Measurements from ENCODE around the gene PDE4D. TPM values are rescaled to one million over a fixed set of nuclear protein-coding genes. Genes with fewer than 3 reads are reported as not detected.
"Not testable (repeated sequence)": the region's sequence is repeated elsewhere in the genome, so short reads cannot be mapped to it uniquely, and the experiment has no call there.

PDE4D gene
- total RNA-seq, 4 donors from 2014 or later = 14.7 to 36.3 (median 24.7) TPM

GRCh38 chr5:59317023-59317773 is 576.3 kb downstream of the PDE4D start:
- no peak for DNase-seq
- H3K27me3 ChIP-seq = no peaks in the 10 kb centered on the region
- peaks cover 0 to 8% of the 10 kb centered on the region in 2 donors for H3K4me1 ChIP-seq
- intact Hi-C loops (cut with DNase I) = no loop called here
- no peak overlapping the region for H3K27ac ChIP-seq
- H3K36me3 ChIP-seq = no peaks in the 10 kb centered on the region
- 57 to 71% methylated on average over 6 of the region's 6 CpGs for WGBS, 2 donors
- H3K9me3 ChIP-seq = no peaks in the 10 kb centered on the region
- TF ChIP-seq POLR2A (IDR thresholded peaks at IDR 0.05) (no peak), CTCF (IDR thresholded peaks at IDR 0.05) (no peak)
- no peak overlapping the region for H3K4me3 ChIP-seq (replicated peaks in 1 of 3)

GRCh38 chr5:59312223-59312622 is 581.3 kb downstream of the PDE4D start:
- H3K36me3 ChIP-seq = no peaks in the 10 kb centered on the region
- intact Hi-C loops (cut with DNase I) = no loop called here
- H3K4me1 ChIP-seq = peaks cover 0 to under 1% of the 10 kb centered on the region in 2 donors
- no peak overlapping the region for H3K27ac ChIP-seq
- H3K27me3 ChIP-seq = no peaks in the 10 kb centered on the region
- no peak overlapping the region for H3K4me3 ChIP-seq (replicated peaks in 1 of 3)
- DNase-seq = no peak
- WGBS, 2 donors = 90 to 92% methylated on average over 3 of the region's 3 CpGs
- H3K9me3 ChIP-seq = no peaks in the 10 kb centered on the region
- no peak for TF ChIP-seq POLR2A (IDR thresholded peaks at IDR 0.05)
- TF ChIP-seq CTCF (IDR thresholded peaks at IDR 0.05) = no peak

GRCh38 chr5:59308685-59309084 is 584.8 kb downstream of the PDE4D start:
- H3K27ac ChIP-seq; H3K9me3 ChIP-seq; intact Hi-C loops (cut with DNase I); DNase-seq; H3K36me3 ChIP-seq; H3K4me3 ChIP-seq (replicated peaks in 1 of 3); H3K4me1 ChIP-seq; H3K27me3 ChIP-seq: not testable (repeated sequence)
- 93 to 100% methylated on average over 2 of the region's 2 CpGs for WGBS, 2 donors

- 39 to 62% methylated on average over 3 of the region's 3 CpGs for WGBS, 2 donors
- DNase-seq; H3K36me3 ChIP-seq; H3K4me3 ChIP-seq (replicated peaks in 1 of 3); H3K4me1 ChIP-seq; H3K27me3 ChIP-seq; H3K27ac ChIP-seq; H3K9me3 ChIP-seq; intact Hi-C loops (cut with DNase I): not testable (repeated sequence)
These were observed 590.2 kb downstream of the PDE4D start for GRCh38 chr5:59303289-59303716.

GRCh38 chr5:59302509-59302908 is 591.0 kb downstream of the PDE4D start:
- DNase-seq; H3K4me1 ChIP-seq; intact Hi-C loops (cut with DNase I); H3K4me3 ChIP-seq (replicated peaks in 1 of 3); H3K36me3 ChIP-seq; H3K9me3 ChIP-seq; H3K27me3 ChIP-seq; H3K27ac ChIP-seq: not testable (repeated sequence)
- 91 to 98% methylated on average over 1 of the region's 1 CpG for WGBS, 2 donors

- Histone ChIP-seq H3K27ac (no peak overlapping the region), H3K36me3 (no peaks in the 10 kb centered on the region), H3K4me1 (peaks cover 1 to 7% of the 10 kb centered on the region in 2 donors), H3K9me3 (no peaks in the 10 kb centered on the region), H3K27me3 (no peaks in the 10 kb centered on the region), H3K4me3 (replicated peaks in 1 of 3) (no peak overlapping the region)
- intact Hi-C loops (cut with DNase I) = no loop called here
- no peak for DNase-seq
- no peak for TF ChIP-seq CTCF (IDR thresholded peaks at IDR 0.05)
- no peak for TF ChIP-seq POLR2A (IDR thresholded peaks at IDR 0.05)
- WGBS, 2 donors = 87 to 89% methylated on average over 4 of the region's 4 CpGs
These were observed 591.8 kb downstream of the PDE4D start for GRCh38 chr5:59301727-59302126.
